ENCODE results near the gene NDRG2.
"Not testable (repeated sequence)": the region's sequence is repeated elsewhere in the genome, so short reads cannot be mapped to it uniquely, and the experiment has no call there.

NDRG2 gene

GRCh38 chr14:21017528-21018245, 7.2 kb downstream of the NDRG2 start:
- TF ChIP-seq CTCF (conservative IDR thresholded peaks at IDR 0.05; ENCODE audit: low read depth, low read length), result no peak
- DNase-seq (ENCODE audit: low read depth), result no peak
- H3K4me3 ChIP-seq (ENCODE audit: low read length), result no peak overlapping the region

- H3K4me3 ChIP-seq (ENCODE audit: low read length), result no peak overlapping the region
- no peak for TF ChIP-seq CTCF (conservative IDR thresholded peaks at IDR 0.05; ENCODE audit: low read depth, low read length)
- DNase-seq (ENCODE audit: low read depth), result no peak
These were observed 8.3 kb downstream of the NDRG2 start for GRCh38 chr14:21016413-21017190.

GRCh38 chr14:21015312-21015711, 9.5 kb downstream of the NDRG2 start:
- no peak for TF ChIP-seq CTCF (conservative IDR thresholded peaks at IDR 0.05; ENCODE audit: low read depth, low read length)
- no peak overlapping the region for H3K4me3 ChIP-seq (ENCODE audit: low read length)
- no peak for DNase-seq (ENCODE audit: low read depth)

- no peak overlapping the region for H3K4me3 ChIP-seq (ENCODE audit: low read length)
- peak; percentile 51 for DNase-seq (ENCODE audit: low read depth)
- TF ChIP-seq CTCF (conservative IDR thresholded peaks at IDR 0.05; ENCODE audit: low read depth, low read length), result peak; percentile 93
These were observed 10.1 kb downstream of the NDRG2 start for GRCh38 chr14:21014761-21015190.

GRCh38 chr14:21011136-21011535, 13.7 kb downstream of the NDRG2 start:
- no peak for DNase-seq (ENCODE audit: low read depth)
- TF ChIP-seq CTCF (conservative IDR thresholded peaks at IDR 0.05; ENCODE audit: low read depth, low read length), result no peak
- no peak overlapping the region for H3K4me3 ChIP-seq (ENCODE audit: low read length)

- DNase-seq (ENCODE audit: low read depth), result not testable (repeated sequence)
These were observed 15.1 kb downstream of the NDRG2 start for GRCh38 chr14:21009721-21010120.

GRCh38 chr14:21003788-21004346, 21.0 kb downstream of the NDRG2 start:
- H3K4me3 ChIP-seq (ENCODE audit: low read length), result no peak overlapping the region
- TF ChIP-seq CTCF (conservative IDR thresholded peaks at IDR 0.05; ENCODE audit: low read depth, low read length), result no peak
- no peak for DNase-seq (ENCODE audit: low read depth)

More at GRCh38 chr14:21009721-21010120, 15.1 kb downstream of the NDRG2 start:
- not testable (repeated sequence) for H3K4me3 ChIP-seq (ENCODE audit: low read length)
